ENCODE results near the gene ABCC3. TPM values are rescaled to one million over a fixed set of nuclear protein-coding genes. Genes with fewer than 3 reads are reported as not detected.

The ABCC3 gene
- total RNA-seq, 1 experiment from 2014 or later, result 14.3 TPM

GRCh38 chr17:50642071-50642721 is 7.5 kb downstream of the ABCC3 start:
- DNase-seq (ENCODE audit: low read depth), result no peak

- peak; percentile 42 for DNase-seq (ENCODE audit: low read depth)
Observed at GRCh38 chr17:50642722-50643656, 8.3 kb downstream of the ABCC3 start.

- DNase-seq (ENCODE audit: low read depth), result no peak
Observed at GRCh38 chr17:50645748-50646682, 11.3 kb downstream of the ABCC3 start.

- no peak for DNase-seq (ENCODE audit: low read depth)
Observed at GRCh38 chr17:50647187-50647586, 12.5 kb downstream of the ABCC3 start.

- no peak for DNase-seq (ENCODE audit: low read depth)
Observed at GRCh38 chr17:50649042-50649908, 14.6 kb downstream of the ABCC3 start.

GRCh38 chr17:50651661-50652060 is 17.0 kb downstream of the ABCC3 start:
- no peak for DNase-seq (ENCODE audit: low read depth)

- no peak for DNase-seq (ENCODE audit: low read depth)
Observed at GRCh38 chr17:50653738-50654137, 19.1 kb downstream of the ABCC3 start.

- DNase-seq (ENCODE audit: low read depth), result no peak
Observed at GRCh38 chr17:50656509-50656908, 21.8 kb downstream of the ABCC3 start.

- DNase-seq (ENCODE audit: low read depth), result no peak
Observed at GRCh38 chr17:50657054-50657453, 22.4 kb downstream of the ABCC3 start.

GRCh38 chr17:50657627-50658026 is 22.9 kb downstream of the ABCC3 start:
- DNase-seq (ENCODE audit: low read depth), result no peak

GRCh38 chr17:50658616-50659015 is 23.9 kb downstream of the ABCC3 start:
- no peak for DNase-seq (ENCODE audit: low read depth)

GRCh38 chr17:50659179-50659578 is 24.5 kb downstream of the ABCC3 start:
- DNase-seq (ENCODE audit: low read depth), result no peak

- DNase-seq (ENCODE audit: low read depth), result peak; percentile 56
Observed at GRCh38 chr17:50660042-50660886, 25.6 kb downstream of the ABCC3 start.

GRCh38 chr17:50660887-50661345 is 26.2 kb downstream of the ABCC3 start:
- no peak for DNase-seq (ENCODE audit: low read depth)

- peak; percentile 27 for DNase-seq (ENCODE audit: low read depth)
Observed at GRCh38 chr17:50661348-50661747, 26.7 kb downstream of the ABCC3 start.

GRCh38 chr17:50661795-50662391 is 27.2 kb downstream of the ABCC3 start:
- peak; percentile 95 for DNase-seq (ENCODE audit: low read depth)

- DNase-seq (ENCODE audit: low read depth), result no peak
Observed at GRCh38 chr17:50662632-50663225, 28.0 kb downstream of the ABCC3 start.

- no peak for DNase-seq (ENCODE audit: low read depth)
Observed at GRCh38 chr17:50663812-50664374, 29.2 kb downstream of the ABCC3 start.

Measured in Daoy (cell line).